ENCODE data around the gene CCSER1.

DNA sequence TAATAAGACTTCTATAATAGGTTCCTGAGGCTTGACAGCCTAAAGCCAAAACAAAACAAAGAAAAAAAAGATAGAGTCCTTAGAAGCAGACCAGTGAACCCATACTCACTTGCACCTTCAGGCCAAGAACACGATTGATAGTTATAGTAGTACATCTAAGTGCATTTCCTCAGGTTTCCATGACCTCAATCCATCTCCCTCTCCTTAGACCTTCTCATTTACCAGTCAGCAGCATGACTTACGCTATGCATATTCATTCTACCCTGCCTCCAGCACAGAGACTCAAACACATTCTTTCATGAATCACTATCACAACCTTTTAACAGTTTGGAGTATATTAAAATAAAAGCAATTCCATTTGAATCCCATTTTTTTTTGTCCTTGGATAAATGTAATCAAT is 855.6 kb downstream of the CCSER1 start:
- TF ChIP-seq CTCF (IDR thresholded peaks at IDR 0.05) (no peak), POLR2A (IDR thresholded peaks at IDR 0.05) (no peak), EP300 (IDR thresholded peaks at IDR 0.05) (no peak)

All from upper lobe of left lung (tissue), 4 donors.